Activated CD4-positive, alpha-beta memory T cell treated with anti-CD3 and anti-CD28 coated beads, Interleukin-2, amount 10 ng/mL, durations not matched to agents 7 days and 5 days (primary cell): ENCODE results near the gene PPP3R1. TPM values are rescaled to one million over a fixed set of nuclear protein-coding genes. Genes with fewer than 3 reads are reported as not detected.

Experiments
- CTCF ChIA-PET: fragments of 350-600 bp; sonication (Branson Sonifier 250); formaldehyde crosslinking; loops from one replicate; lab custom pipeline; 2021; ENCODE audit warnings: antibody characterized with exemption, inconsistent platforms; lab: Charles Lee
- POLR2A ChIA-PET: fragments of 350-600 bp; sonication (Branson Sonifier 250); formaldehyde crosslinking; loops from one replicate; lab custom pipeline; 2021; ENCODE audit warnings: antibody characterized with exemption; lab: Charles Lee
- DNase-seq: peaks from one replicate; pipeline ENCODE4 v3.0.0-alpha.2; 2020
- H3K27ac Mint-ChIP-seq: one replicate; pipeline ENCODE4 v1.8.0; 2021; ENCODE audit warnings: mild to moderate bottlenecking, mixed read lengths
- H3K27me3 Mint-ChIP-seq: one replicate; pipeline ENCODE4 v1.8.0; 2021; ENCODE audit warnings: mixed read lengths
- H3K36me3 Mint-ChIP-seq: one replicate; pipeline ENCODE4 v1.8.0; 2021; ENCODE audit warnings: low read depth, mixed read lengths
- H3K4me1 Mint-ChIP-seq: one replicate; pipeline ENCODE4 v1.8.0; 2021; ENCODE audit warnings: mixed read lengths
- H3K4me3 Mint-ChIP-seq: one replicate; pipeline ENCODE4 v1.8.0; 2021; ENCODE audit warnings: mild to moderate bottlenecking, mixed read lengths
- H3K9me3 Mint-ChIP-seq: one replicate; pipeline ENCODE4 v1.8.0; 2021; ENCODE audit warnings: mixed read lengths
- total RNA-seq, 2 experiments: library from RNA; stranded (reverse); gene quantifications; one replicate each; pipeline ENCODE4 v1.2.3, GENCODE V29; 2021

The PPP3R1 gene
- total RNA-seq, 2 experiments from 2014 or later: 80.0 to 92.9 TPM

DNA sequence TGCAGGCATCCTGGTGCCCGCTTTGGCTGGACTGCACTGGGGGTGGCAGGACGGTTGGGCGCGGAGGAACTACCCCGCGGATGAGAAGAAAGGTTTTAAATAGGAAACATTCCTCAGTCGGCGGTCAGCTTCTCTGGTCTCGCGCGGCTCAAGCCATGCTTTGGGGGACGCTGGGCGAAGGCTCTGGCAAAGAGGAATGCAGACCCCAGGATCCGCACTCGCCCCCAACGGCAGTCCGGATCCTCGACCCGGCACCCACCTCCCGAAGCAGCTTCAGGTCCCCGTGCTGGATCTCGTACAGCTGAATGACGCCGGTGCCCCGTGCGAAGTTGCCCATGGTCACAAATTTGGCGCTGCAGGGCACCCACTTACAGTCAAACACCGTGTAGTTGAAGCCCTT lies 95.3 kb downstream of the PPP3R1 start:
- DNase-seq: no peak
- Mint-ChIP-seq H3K9me3 (no peaks in the 10 kb centered on the region), H3K4me3 (peak overlapping the region; percentile 94), H3K4me1 (peaks cover 44% of the 10 kb centered on the region), H3K36me3 (peaks cover 17% of the 10 kb centered on the region), H3K27ac (peak overlapping the region; percentile 97), H3K27me3 (no peaks in the 10 kb centered on the region)
- CTCF ChIA-PET: interaction anchor here (0.6 to 1.9 kb wide), 8 partner anchors 12 to 307 kb away, joined by 3 to 6 read pairs (median 3); no protein-coding TSS in a partner anchor
- POLR2A ChIA-PET: interaction anchor here (0.9 to 3.2 kb wide), 13 partner anchors 10 to 310 kb away, joined by 3 to 43 read pairs (median 5); partner anchors contain the start of genes APLF, C1D, FBXO48 and PPP3R1

DNA sequence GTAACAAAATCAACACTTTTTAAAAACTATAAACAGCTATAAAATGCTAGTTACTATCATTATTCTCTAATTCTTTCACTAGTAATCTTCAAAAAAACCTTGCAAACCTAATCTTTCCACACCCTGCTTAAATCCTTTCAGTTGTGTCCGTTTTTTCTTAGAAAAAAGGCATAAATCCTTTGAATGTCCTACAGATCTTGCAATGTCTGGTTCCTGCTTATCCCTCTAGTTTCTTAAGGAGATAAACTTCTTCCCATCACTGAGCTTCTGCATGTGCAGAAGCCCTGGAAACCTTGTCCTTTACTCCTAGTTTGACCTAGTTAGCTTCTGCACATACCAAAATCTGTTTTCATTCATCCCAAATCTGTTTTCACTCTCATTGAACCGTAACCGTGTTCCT lies 95.9 kb downstream of the PPP3R1 start:
- ChIA-PET CTCF (interaction anchor here (0.6 to 1.9 kb wide), 6 partner anchors 12 to 307 kb away, joined by 3 to 6 read pairs (median 3); no protein-coding TSS in a partner anchor), POLR2A (interaction anchor here (0.9 to 3.2 kb wide), 10 partner anchors 10 to 310 kb away, joined by 3 to 43 read pairs (median 10); partner anchors contain the start of genes APLF, C1D, FBXO48 and PPP3R1)
- Mint-ChIP-seq H3K9me3 (no peaks in the 10 kb centered on the region), H3K27ac (peak overlapping the region; percentile 97), H3K36me3 (peaks cover 14% of the 10 kb centered on the region), H3K27me3 (no peaks in the 10 kb centered on the region), H3K4me1 (peaks cover 48% of the 10 kb centered on the region), H3K4me3 (peak overlapping the region; percentile 94)
- no peak for DNase-seq

DNA sequence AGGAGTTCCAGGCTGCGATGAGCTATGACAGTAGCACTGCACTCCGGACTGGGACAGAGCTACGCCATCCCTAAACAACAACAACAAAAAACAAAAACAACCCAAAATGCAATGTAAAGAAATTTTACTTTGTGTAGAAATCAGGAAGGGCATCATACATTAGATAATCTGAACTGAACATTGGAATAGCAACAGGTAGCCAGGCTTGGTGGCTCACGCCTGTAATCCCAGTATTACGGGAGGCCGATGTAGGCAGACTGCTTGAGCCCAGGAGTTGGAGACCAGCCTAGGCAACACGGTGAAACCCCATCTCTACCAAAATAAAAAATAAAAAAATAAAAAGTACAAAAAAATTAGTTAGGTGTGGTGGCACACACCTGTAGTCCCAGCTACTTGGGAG lies 96.7 kb downstream of the PPP3R1 start:
- no peaks in the 10 kb centered on the region for H3K9me3 Mint-ChIP-seq
- DNase-seq: no peak
- no peak overlapping the region for H3K27ac Mint-ChIP-seq
- no peaks in the 10 kb centered on the region for H3K27me3 Mint-ChIP-seq
- CTCF ChIA-PET: interaction anchor here (0.6 kb wide), 1 partner anchor 98 kb away, joined by 3 read pairs; no protein-coding TSS in a partner anchor
- peaks cover 6% of the 10 kb centered on the region for H3K36me3 Mint-ChIP-seq
- peaks cover 49% of the 10 kb centered on the region for H3K4me1 Mint-ChIP-seq
- peak overlapping the region; percentile 39 for H3K4me3 Mint-ChIP-seq
- POLR2A ChIA-PET: interaction anchor here (1.1 to 3.2 kb wide), 3 partner anchors 33 to 96 kb away, joined by 3 to 43 read pairs (median 4); partner anchors contain the start of gene PPP3R1

DNA sequence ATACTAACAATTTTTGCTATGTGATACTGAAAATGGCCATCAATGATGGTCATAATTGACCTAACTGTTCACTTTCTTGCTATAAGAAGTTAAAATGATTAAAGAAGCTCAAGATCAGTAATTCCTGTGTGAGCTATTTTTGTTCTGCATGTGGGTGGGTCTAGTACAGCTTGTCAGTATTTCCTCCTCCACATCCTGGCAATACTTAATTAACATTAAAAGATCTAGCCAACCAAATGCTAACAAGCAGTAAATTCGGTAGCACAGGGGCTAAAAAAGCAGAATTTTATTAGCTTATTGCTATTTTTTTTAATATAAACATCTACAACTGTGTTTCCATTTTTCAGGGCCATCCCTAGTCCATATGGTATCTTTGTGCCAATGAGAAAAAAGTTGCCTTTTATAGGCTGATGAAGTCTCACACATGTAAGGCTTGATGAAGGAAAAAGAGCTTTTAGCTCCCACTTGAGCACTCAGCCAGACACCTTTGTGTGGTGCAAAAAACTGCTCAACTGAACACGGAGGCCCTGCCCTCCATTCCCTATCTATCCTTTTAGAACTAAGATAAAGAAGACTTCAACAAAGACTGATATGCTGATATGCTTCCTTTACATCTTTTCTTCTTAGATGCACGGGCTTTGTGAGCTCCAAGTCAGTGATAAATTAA lies 99.5 kb downstream of the PPP3R1 start:
- ChIA-PET POLR2A (interaction anchor here (1.1 to 1.4 kb wide), 2 partner anchors 8 to 100 kb away, joined by 4 to 5 read pairs; partner anchors contain the start of gene PPP3R1), CTCF (interaction anchor here (0.6 to 1.4 kb wide), 7 partner anchors 29 to 310 kb away, joined by 3 to 5 read pairs (median 3); partner anchors contain the start of gene C1D)
- H3K36me3 Mint-ChIP-seq: no peaks in the 10 kb centered on the region
- H3K4me1 Mint-ChIP-seq: peaks cover 32% of the 10 kb centered on the region
- H3K4me3 Mint-ChIP-seq: no peak overlapping the region
- H3K27me3 Mint-ChIP-seq: no peaks in the 10 kb centered on the region
- peak overlapping the region; percentile 48 for H3K27ac Mint-ChIP-seq
- no peaks in the 10 kb centered on the region for H3K9me3 Mint-ChIP-seq
- DNase-seq: no peak

DNA sequence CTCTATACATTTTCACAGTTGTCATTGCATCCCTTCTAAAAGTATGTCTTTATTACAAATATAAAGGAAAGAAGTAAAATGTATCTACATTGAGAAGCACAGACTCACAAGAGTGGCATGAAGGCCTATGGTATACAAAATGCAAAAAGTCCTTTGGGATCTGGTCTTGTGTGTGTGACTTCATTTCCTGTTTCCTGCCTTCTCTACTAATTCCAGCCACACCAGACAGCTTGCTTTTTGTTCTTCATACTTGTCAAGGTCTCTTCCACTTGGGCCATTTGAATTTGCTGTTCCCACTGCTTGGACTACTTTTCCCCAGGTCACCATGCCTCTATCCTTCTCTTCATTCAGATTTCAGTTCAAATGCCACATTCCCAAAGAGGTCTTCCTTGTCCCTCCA lies 101.3 kb downstream of the PPP3R1 start:
- POLR2A ChIA-PET: no interaction called here
- Mint-ChIP-seq H3K27me3 (no peaks in the 10 kb centered on the region), H3K4me3 (no peak overlapping the region), H3K36me3 (no peaks in the 10 kb centered on the region), H3K4me1 (peaks cover 22% of the 10 kb centered on the region), H3K9me3 (no peaks in the 10 kb centered on the region), H3K27ac (no peak overlapping the region)
- CTCF ChIA-PET: interaction anchor here (1.0 kb wide), 1 partner anchor 29 kb away, joined by 3 read pairs; no protein-coding TSS in a partner anchor
- DNase-seq: no peak

DNA sequence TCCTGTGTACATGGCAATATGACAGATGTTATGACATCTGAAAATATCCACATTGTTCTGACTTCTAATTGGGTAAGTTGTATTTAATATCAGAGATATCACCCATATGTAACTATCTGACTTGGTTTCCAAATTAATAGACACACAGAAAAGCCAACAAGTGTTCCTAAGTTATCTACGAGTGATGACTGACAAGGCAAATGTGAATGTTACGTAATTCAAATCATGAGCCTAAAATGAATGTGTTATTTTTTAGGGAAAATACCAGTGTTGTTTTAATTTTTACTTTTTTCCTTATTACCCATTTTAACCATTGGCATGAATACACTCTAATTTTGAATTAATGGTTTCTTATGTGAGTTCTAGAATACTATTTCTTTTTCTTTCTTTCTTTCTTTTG lies 110.5 kb downstream of the PPP3R1 start:
- Mint-ChIP-seq H3K27me3 (no peaks in the 10 kb centered on the region), H3K9me3 (no peaks in the 10 kb centered on the region), H3K36me3 (peaks cover 4% of the 10 kb centered on the region), H3K4me1 (no peaks in the 10 kb centered on the region), H3K4me3 (no peak overlapping the region), H3K27ac (no peak overlapping the region)
- ChIA-PET POLR2A (no interaction called here), CTCF (no interaction called here)
- DNase-seq: no peak

DNA sequence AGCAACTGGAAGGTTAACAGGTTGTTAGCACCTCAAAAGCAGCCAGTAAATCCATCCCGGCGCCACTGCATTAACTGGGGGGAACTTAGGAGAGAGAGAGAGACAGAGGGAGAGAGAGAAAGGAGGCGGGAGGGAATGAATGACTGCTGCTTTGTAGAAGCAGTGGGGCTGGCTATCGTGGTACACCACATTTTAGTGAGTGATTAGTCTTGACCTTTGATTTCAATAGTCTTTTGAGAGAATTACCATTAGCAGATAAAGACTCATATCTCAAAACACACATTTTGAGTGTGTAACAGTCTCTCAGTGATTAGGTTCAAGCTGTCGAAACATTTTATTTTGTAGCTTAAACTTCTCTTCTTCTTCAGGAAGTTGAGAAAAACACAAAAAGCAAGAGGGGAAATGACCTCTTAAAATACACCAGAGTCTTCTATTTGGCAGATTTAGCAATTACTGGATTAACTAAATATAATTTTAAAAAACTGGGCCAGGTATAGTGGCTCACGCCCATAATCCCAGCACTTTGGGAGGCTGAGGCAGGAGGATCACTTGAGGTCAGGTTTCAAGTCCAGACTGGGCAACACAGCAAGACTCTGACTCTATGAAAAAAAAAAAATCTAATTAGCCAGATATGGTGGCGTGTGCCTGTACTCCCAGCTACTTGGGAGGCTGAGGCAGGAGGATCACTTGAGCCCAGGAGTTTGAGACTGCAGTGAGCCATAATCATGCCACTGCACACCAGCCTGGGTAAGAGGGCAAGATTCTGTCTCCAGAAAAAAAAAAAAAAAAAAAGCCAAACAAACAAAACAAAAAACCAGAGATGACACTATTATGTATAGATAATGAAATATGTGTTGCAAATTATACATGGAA lies 116.6 kb downstream of the PPP3R1 start:
- H3K9me3 Mint-ChIP-seq: no peaks in the 10 kb centered on the region
- H3K4me1 Mint-ChIP-seq: no peaks in the 10 kb centered on the region
- no peak overlapping the region for H3K4me3 Mint-ChIP-seq
- CTCF ChIA-PET: interaction anchor here (0.7 to 2.4 kb wide), 3 partner anchors 8 to 50 kb away, joined by 3 to 8 read pairs (median 6); no protein-coding TSS in a partner anchor
- POLR2A ChIA-PET: interaction anchor here (2.1 kb wide), 1 partner anchor 22 kb away, joined by 8 read pairs; the partner anchor contains the start of gene PNO1
- no peak for DNase-seq
- H3K27me3 Mint-ChIP-seq: no peaks in the 10 kb centered on the region
- no peak overlapping the region for H3K27ac Mint-ChIP-seq
- H3K36me3 Mint-ChIP-seq: peaks cover 8% of the 10 kb centered on the region

DNA sequence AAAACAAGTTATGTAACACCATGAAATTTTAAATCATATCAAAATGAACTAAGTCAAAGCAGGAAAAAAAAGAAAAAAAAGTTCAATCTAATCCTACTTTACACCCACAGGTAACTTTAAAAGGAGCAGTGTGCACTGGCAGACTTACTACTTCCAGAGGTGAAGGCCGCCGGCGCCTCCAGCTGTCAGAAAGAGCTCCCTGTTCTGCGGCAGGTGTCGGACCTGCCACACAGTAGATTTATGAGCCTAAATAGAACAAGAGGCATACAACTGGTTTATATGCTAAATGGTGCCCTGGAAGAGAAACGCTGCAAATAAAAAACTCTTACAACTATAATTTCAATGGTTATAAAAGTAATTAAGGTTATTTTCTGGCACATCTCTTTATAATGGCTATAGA lies 117.8 kb downstream of the PPP3R1 start:
- H3K4me3 Mint-ChIP-seq: no peak overlapping the region
- no peak overlapping the region for H3K27ac Mint-ChIP-seq
- H3K9me3 Mint-ChIP-seq: no peaks in the 10 kb centered on the region
- no peak for DNase-seq
- POLR2A ChIA-PET: no interaction called here
- H3K4me1 Mint-ChIP-seq: no peaks in the 10 kb centered on the region
- peaks cover 11% of the 10 kb centered on the region for H3K36me3 Mint-ChIP-seq
- H3K27me3 Mint-ChIP-seq: no peaks in the 10 kb centered on the region
- CTCF ChIA-PET: interaction anchor here (2.4 kb wide), 1 partner anchor 51 kb away, joined by 8 read pairs; no protein-coding TSS in a partner anchor

DNA sequence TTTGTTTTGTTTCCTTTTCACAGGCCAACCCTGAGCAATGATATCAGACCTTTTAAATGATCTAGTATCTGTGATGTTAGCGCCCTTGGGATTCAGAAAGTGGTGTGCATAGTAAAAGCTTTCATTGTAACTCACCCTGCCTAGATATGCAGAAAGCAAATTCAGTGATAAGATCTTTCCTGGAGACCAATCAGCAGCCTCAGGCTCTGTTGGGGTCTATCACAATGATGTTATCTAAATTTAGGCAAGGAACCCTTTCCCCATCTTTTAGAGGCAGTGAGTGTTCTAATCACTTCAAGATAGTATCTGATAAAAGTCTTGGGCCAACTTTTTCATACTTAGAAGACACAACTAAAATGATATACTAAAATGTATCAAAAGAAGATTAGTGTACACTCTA lies 118.2 kb downstream of the PPP3R1 start:
- Mint-ChIP-seq H3K4me3 (no peak overlapping the region), H3K27ac (no peak overlapping the region), H3K9me3 (no peaks in the 10 kb centered on the region), H3K4me1 (no peaks in the 10 kb centered on the region), H3K36me3 (peaks cover 11% of the 10 kb centered on the region), H3K27me3 (no peaks in the 10 kb centered on the region)
- no peak for DNase-seq
- CTCF ChIA-PET: no interaction called here
- POLR2A ChIA-PET: no interaction called here

Other genes with a start within 250 kb of the PPP3R1 start
- 10 to 100 TPM; 18.0 to 18.4 TPM for gene C1D, start 189.5 kb downstream of the PPP3R1 start, total RNA-seq
- gene PNO1, start 94.6 kb downstream of the PPP3R1 start, total RNA-seq: 1 to 10 TPM; 8.0 to 8.5 TPM
- not detected for gene CNRIP1, start 67.4 kb upstream of the PPP3R1 start, total RNA-seq
- gene PLEK, start 112.8 kb upstream of the PPP3R1 start, total RNA-seq: 10 to 100 TPM in 1 of 2 experiments, 1 to 10 TPM in 1; 9.5 to 10.9 TPM
- 1 to 10 TPM; 5.0 to 5.4 TPM for gene FBXO48, start 214.8 kb upstream of the PPP3R1 start, total RNA-seq
- gene APLF, start 215.1 kb upstream of the PPP3R1 start, total RNA-seq: 1 to 10 TPM; 2.8 to 3.6 TPM